ENCODE measurements around the gene FOXN1. TPM values are rescaled to one million over a fixed set of nuclear protein-coding genes. Genes with fewer than 3 reads are reported as not detected.

FOXN1 gene
- total RNA-seq, 1 donor: not detected

- H3K9me3 ChIP-seq (ENCODE audit: low read depth, low read length): no peaks in the 10 kb centered on the region
- H4K20me1 ChIP-seq (ENCODE audit: insufficient read depth, low read length): no peaks in the 10 kb centered on the region
- H3K79me2 ChIP-seq (ENCODE audit: insufficient read depth, low read length): no peaks in the 10 kb centered on the region
- no peak overlapping the region for H2AFZ ChIP-seq (ENCODE audit: low read length)
- no peak overlapping the region for H3K27ac ChIP-seq (ENCODE audit: low read depth, low read length)
- no peak for TF ChIP-seq CTCF (IDR thresholded peaks at IDR 0.05; ENCODE audit: extremely low read depth, low read depth, low read length)
- no peak for DNase-seq (ENCODE audit: insufficient read length, low spot score, missing footprints)
- no peaks in the 10 kb centered on the region for H3K36me3 ChIP-seq (ENCODE audit: insufficient read depth, low read length)
- peaks cover 7% of the 10 kb centered on the region for H3K4me1 ChIP-seq (ENCODE audit: insufficient read depth, low read length)
- no peak overlapping the region for H3K4me2 ChIP-seq (ENCODE audit: insufficient read depth, low read length)
- H3K27me3 ChIP-seq (ENCODE audit: insufficient read depth, low read length): no peaks in the 10 kb centered on the region
- H3K4me3 ChIP-seq (ENCODE audit: insufficient read depth, low read length): no peak overlapping the region
Observed at GRCh38 chr17:28523186-28523585, 17.0 kb downstream of the FOXN1 start.

GRCh38 chr17:28523876-28524275, 17.7 kb downstream of the FOXN1 start:
- Histone ChIP-seq H3K4me2 (ENCODE audit: insufficient read depth, low read length) (no peak overlapping the region), H3K36me3 (ENCODE audit: insufficient read depth, low read length) (no peaks in the 10 kb centered on the region), H3K4me3 (ENCODE audit: insufficient read depth, low read length) (no peak overlapping the region), H3K79me2 (ENCODE audit: insufficient read depth, low read length) (no peaks in the 10 kb centered on the region), H3K27me3 (ENCODE audit: insufficient read depth, low read length) (no peaks in the 10 kb centered on the region), H3K27ac (ENCODE audit: low read depth, low read length) (no peak overlapping the region), H3K9me3 (ENCODE audit: low read depth, low read length) (no peaks in the 10 kb centered on the region), H3K4me1 (ENCODE audit: insufficient read depth, low read length) (peaks cover 7% of the 10 kb centered on the region), H4K20me1 (ENCODE audit: insufficient read depth, low read length) (no peaks in the 10 kb centered on the region), H2AFZ (ENCODE audit: low read length) (no peak overlapping the region)
- DNase-seq (ENCODE audit: insufficient read length, low spot score, missing footprints): peak; percentile 67
- no peak for TF ChIP-seq CTCF (IDR thresholded peaks at IDR 0.05; ENCODE audit: extremely low read depth, low read depth, low read length)

DNA sequence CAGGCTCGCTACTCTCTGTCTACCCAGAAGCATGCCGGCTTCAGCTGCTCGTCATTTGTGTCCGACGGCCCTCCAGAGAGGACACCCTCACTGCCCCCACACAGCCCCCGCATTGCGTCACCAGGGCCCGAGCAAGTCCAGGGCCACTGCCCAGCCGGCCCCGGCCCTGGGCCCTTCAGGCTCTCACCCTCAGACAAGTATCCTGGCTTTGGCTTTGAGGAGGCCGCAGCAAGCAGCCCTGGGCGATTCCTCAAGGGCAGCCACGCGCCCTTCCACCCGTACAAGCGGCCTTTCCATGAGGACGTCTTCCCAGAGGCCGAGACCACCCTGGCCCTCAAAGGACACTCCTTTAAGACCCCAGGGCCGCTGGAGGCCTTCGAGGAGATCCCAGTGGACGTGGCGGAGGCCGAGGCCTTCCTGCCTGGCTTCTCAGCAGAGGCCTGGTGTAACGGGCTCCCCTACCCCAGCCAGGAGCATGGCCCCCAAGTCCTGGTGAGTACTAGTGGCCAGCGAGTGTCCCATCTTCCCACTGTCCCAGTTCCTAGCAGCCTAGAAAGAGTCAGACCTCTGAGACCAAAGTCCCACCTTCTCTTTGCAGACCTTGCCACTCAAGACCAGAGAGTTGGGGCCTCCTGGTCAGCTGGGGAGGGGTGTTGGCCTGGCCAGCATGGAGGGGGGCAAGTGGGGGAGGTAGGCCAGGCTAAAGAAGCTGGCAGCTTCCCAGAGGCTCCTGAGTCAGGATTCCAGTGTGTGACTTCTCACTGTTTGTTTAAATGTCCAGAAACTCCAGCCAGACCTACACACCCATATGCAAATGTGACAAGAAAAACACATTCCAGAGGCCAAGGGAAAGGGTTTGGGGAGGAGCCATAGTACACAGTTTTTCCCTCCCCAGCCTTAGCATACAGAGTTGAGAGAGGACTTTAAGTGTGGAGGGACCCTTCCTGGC, 18.6 kb downstream of the FOXN1 start:
- DNase-seq (ENCODE audit: insufficient read length, low spot score, missing footprints): peak; percentile 98
- H3K4me2 ChIP-seq (ENCODE audit: insufficient read depth, low read length): no peak overlapping the region
- no peak for TF ChIP-seq CTCF (IDR thresholded peaks at IDR 0.05; ENCODE audit: extremely low read depth, low read depth, low read length)

DNA sequence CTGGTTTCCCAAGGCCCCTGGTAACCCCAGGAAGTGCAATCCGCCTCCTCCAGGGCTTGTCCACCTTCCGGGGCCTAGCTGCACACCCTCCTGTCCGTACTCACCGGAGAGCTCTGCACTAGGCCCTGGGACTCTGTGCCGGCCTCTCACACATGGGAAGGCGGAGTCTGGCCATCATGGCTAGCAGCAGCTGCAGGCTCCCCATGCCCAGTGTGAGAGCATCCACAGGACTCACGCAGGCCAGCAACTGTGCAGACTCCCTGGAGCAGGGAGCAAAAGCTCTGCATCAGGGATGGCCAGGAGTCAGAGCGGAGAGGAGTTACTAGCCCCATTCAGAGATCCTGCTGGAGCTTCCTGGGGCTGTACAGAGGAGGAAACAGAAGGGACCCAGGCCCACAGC, 20.2 kb downstream of the FOXN1 start:
- Histone ChIP-seq H3K4me3 (ENCODE audit: insufficient read depth, low read length) (no peak overlapping the region), H2AFZ (ENCODE audit: low read length) (no peak overlapping the region), H3K79me2 (ENCODE audit: insufficient read depth, low read length) (no peaks in the 10 kb centered on the region), H3K27ac (ENCODE audit: low read depth, low read length) (no peak overlapping the region), H4K20me1 (ENCODE audit: insufficient read depth, low read length) (no peaks in the 10 kb centered on the region), H3K27me3 (ENCODE audit: insufficient read depth, low read length) (no peaks in the 10 kb centered on the region), H3K4me1 (ENCODE audit: insufficient read depth, low read length) (peaks cover 7% of the 10 kb centered on the region), H3K36me3 (ENCODE audit: insufficient read depth, low read length) (no peaks in the 10 kb centered on the region), H3K9me3 (ENCODE audit: low read depth, low read length) (no peaks in the 10 kb centered on the region), H3K4me2 (ENCODE audit: insufficient read depth, low read length) (no peak overlapping the region)
- TF ChIP-seq CTCF (IDR thresholded peaks at IDR 0.05; ENCODE audit: extremely low read depth, low read depth, low read length): no peak
- peak; percentile 78 for DNase-seq (ENCODE audit: insufficient read length, low spot score, missing footprints)

More for the DNA sequence above, 18.6 kb downstream of the FOXN1 start:
- H2AFZ ChIP-seq (ENCODE audit: low read length): no peak overlapping the region
- H3K9me3 ChIP-seq (ENCODE audit: low read depth, low read length): no peaks in the 10 kb centered on the region
- H3K4me1 ChIP-seq (ENCODE audit: insufficient read depth, low read length): peaks cover 7% of the 10 kb centered on the region
- no peaks in the 10 kb centered on the region for H3K36me3 ChIP-seq (ENCODE audit: insufficient read depth, low read length)
- H3K27me3 ChIP-seq (ENCODE audit: insufficient read depth, low read length): no peaks in the 10 kb centered on the region
- no peak overlapping the region for H3K4me3 ChIP-seq (ENCODE audit: insufficient read depth, low read length)
- H3K27ac ChIP-seq (ENCODE audit: low read depth, low read length): no peak overlapping the region
- H4K20me1 ChIP-seq (ENCODE audit: insufficient read depth, low read length): no peaks in the 10 kb centered on the region
- H3K79me2 ChIP-seq (ENCODE audit: insufficient read depth, low read length): no peaks in the 10 kb centered on the region
